MCF 10A (cell line): Measurements from ENCODE around the gene DPEP1. TPM values are rescaled to one million over a fixed set of nuclear protein-coding genes. Genes with fewer than 3 reads are reported as not detected.

Source experiments
- BruUV-seq: library from RNA; stranded (reverse); fragments of 400-500 nt; replicated peaks from 2 replicates; lab custom pipeline; 2021; lab: Mats Ljungman, UMichigan
- CTCF ChIA-PET: fragments of 300-600 bp; sonication (Branson Sonifier 250); formaldehyde crosslinking; extraction: SDS; loops from one replicate; lab custom pipeline; 2021; ENCODE audit warnings: antibody characterized with exemption, inconsistent platforms; lab: Yijun Ruan, JAX
- POLR2A ChIA-PET: fragments of 300-600, 350-650 bp; sonication (Branson Sonifier 250); formaldehyde crosslinking; extraction: SDS; loops from one replicate; lab custom pipeline; 2020; ENCODE audit warnings: antibody characterized with exemption, inconsistent platforms; lab: Yijun Ruan, JAX
- DNase-seq: peaks from one replicate; pipeline ENCODE4 v3.0.0-alpha.2; 2018; ENCODE audit not compliant: unreplicated experiment
- H3K27ac Mint-ChIP-seq: one replicate; pipeline ENCODE4 v1.8.0; 2022; ENCODE audit warnings: mild to moderate bottlenecking, low read depth, mixed read lengths; ENCODE audit not compliant: unreplicated experiment
- H3K27me3 Mint-ChIP-seq: one replicate; pipeline ENCODE4 v1.8.0; 2022; ENCODE audit warnings: mixed read lengths; ENCODE audit not compliant: insufficient read depth, unreplicated experiment
- H3K36me3 Mint-ChIP-seq: one replicate; pipeline ENCODE4 v1.8.0; 2022; ENCODE audit warnings: mild to moderate bottlenecking, moderate library complexity, mixed read lengths; ENCODE audit not compliant: insufficient read depth, unreplicated experiment
- H3K4me1 Mint-ChIP-seq: one replicate; pipeline ENCODE4 v1.8.0; 2022; ENCODE audit warnings: mixed read lengths; ENCODE audit not compliant: insufficient read depth, unreplicated experiment
- H3K4me3 Mint-ChIP-seq: one replicate; pipeline ENCODE4 v1.8.0; 2022; ENCODE audit warnings: mild to moderate bottlenecking, moderate library complexity, mixed read lengths; ENCODE audit not compliant: unreplicated experiment
- H3K9me3 Mint-ChIP-seq: one replicate; pipeline ENCODE4 v1.8.0; 2022; ENCODE audit warnings: mixed read lengths; ENCODE audit not compliant: unreplicated experiment
- CTCF ChIP-seq: fragments of 200-600 bp; IDR thresholded peaks from one replicate; pipeline ENCODE4 v1.8.0; 2022; ENCODE audit warnings: antibody characterized with exemption, mild to moderate bottlenecking; ENCODE audit not compliant: unreplicated experiment
- intact Hi-C: fragments of 100-400 bp; cut with micrococcal nuclease; formaldehyde crosslinking; loops from 2 replicates; pipeline ENCODE4 v1.14.1; 2022
- total RNA-seq: library from RNA; stranded (reverse); gene quantifications from 2 replicates; pipeline ENCODE4 v1.2.3, GENCODE V29; 2022

The DPEP1 gene
- total RNA-seq, 1 experiment from 2014 or later: 0.82 TPM

GRCh38 chr16:89600427-89600826, 13.0 kb upstream of the DPEP1 start:
- Mint-ChIP-seq H3K4me1 (peaks cover 14% of the 10 kb centered on the region), H3K36me3 (peaks cover 6% of the 10 kb centered on the region), H3K9me3 (no peaks in the 10 kb centered on the region), H3K27ac (no peak overlapping the region), H3K27me3 (no peaks in the 10 kb centered on the region), H3K4me3 (no peak overlapping the region)
- BruUV-seq: no TSS peak
- DNase-seq: no peak
- intact Hi-C loops: no loop called here
- CTCF ChIA-PET: interaction anchor here (0.7 to 2.4 kb wide), 5 partner anchors 15 to 262 kb away, joined by 3 to 18 read pairs (median 6); no protein-coding TSS in a partner anchor
- no peak for TF ChIP-seq CTCF
- POLR2A ChIA-PET: interaction anchor here (0.9 to 1.6 kb wide), 5 partner anchors 19 to 120 kb away, joined by 3 to 5 read pairs (median 4); partner anchors contain the start of gene VPS9D1

GRCh38 chr16:89600956-89601355, 12.5 kb upstream of the DPEP1 start:
- ChIA-PET POLR2A (interaction anchor here (0.6 to 2.1 kb wide), 6 partner anchors 12 to 846 kb away, joined by 3 to 5 read pairs (median 4); partner anchors contain the start of genes TCF25 and VPS9D1), CTCF (interaction anchor here (0.6 to 2.4 kb wide), 6 partner anchors 9 to 41 kb away, joined by 3 to 18 read pairs (median 5); no protein-coding TSS in a partner anchor)
- BruUV-seq: no TSS peak
- peaks cover 6% of the 10 kb centered on the region for H3K36me3 Mint-ChIP-seq
- H3K27ac Mint-ChIP-seq: no peak overlapping the region
- no peak for TF ChIP-seq CTCF
- H3K4me3 Mint-ChIP-seq: no peak overlapping the region
- peak; percentile 32 for DNase-seq
- intact Hi-C loops: no loop called here
- H3K27me3 Mint-ChIP-seq: no peaks in the 10 kb centered on the region
- peaks cover 14% of the 10 kb centered on the region for H3K4me1 Mint-ChIP-seq
- H3K9me3 Mint-ChIP-seq: no peaks in the 10 kb centered on the region

- CTCF ChIA-PET: interaction anchor here (0.7 to 1.4 kb wide), 6 partner anchors 10 to 53 kb away, joined by 3 to 5 read pairs (median 4); no protein-coding TSS in a partner anchor
- no peaks in the 10 kb centered on the region for H3K36me3 Mint-ChIP-seq
- no peaks in the 10 kb centered on the region for H3K9me3 Mint-ChIP-seq
- POLR2A ChIA-PET: interaction anchor here (0.5 to 2.1 kb wide), 13 partner anchors 13 to 430 kb away, joined by 3 to 8 read pairs (median 4); partner anchors contain the start of genes CDH15, CHMP1A, SPATA33 and TCF25
- H3K27ac Mint-ChIP-seq: no peak overlapping the region
- BruUV-seq: no TSS peak
- DNase-seq: no peak
- TF ChIP-seq CTCF: no peak
- intact Hi-C loops: loop anchor here (1.0 to 2.0 kb wide), 2 partner anchors 31 to 39 kb away; no protein-coding TSS in a partner anchor
- no peaks in the 10 kb centered on the region for H3K27me3 Mint-ChIP-seq
- H3K4me1 Mint-ChIP-seq: peaks cover 14% of the 10 kb centered on the region
- no peak overlapping the region for H3K4me3 Mint-ChIP-seq
Measured at GRCh38 chr16:89601906-89602272, 11.6 kb upstream of the DPEP1 start.

- POLR2A ChIA-PET: interaction anchor here (0.5 to 2.1 kb wide), 16 partner anchors 12 to 431 kb away, joined by 3 to 8 read pairs (median 4); partner anchors contain the start of genes CDH15, CDK10, CHMP1A and SPATA33
- H3K27ac Mint-ChIP-seq: no peak overlapping the region
Measured at GRCh38 chr16:89602273-89602951, 11.0 kb upstream of the DPEP1 start.

More at GRCh38 chr16:89602273-89602951, 11.0 kb upstream of the DPEP1 start:
- no peak overlapping the region for H3K4me3 Mint-ChIP-seq
- H3K9me3 Mint-ChIP-seq: no peaks in the 10 kb centered on the region
- H3K27me3 Mint-ChIP-seq: no peaks in the 10 kb centered on the region
- no peaks in the 10 kb centered on the region for H3K36me3 Mint-ChIP-seq
- H3K4me1 Mint-ChIP-seq: peaks cover 14% of the 10 kb centered on the region
- CTCF ChIA-PET: interaction anchor here (0.6 to 1.4 kb wide), 8 partner anchors 10 to 385 kb away, joined by 3 to 5 read pairs (median 4); no protein-coding TSS in a partner anchor
- no TSS peak for BruUV-seq
- DNase-seq: peak; percentile 84
- no peak for TF ChIP-seq CTCF
- intact Hi-C loops: loop anchor here (1.0 to 2.0 kb wide), 2 partner anchors 30 to 39 kb away; no protein-coding TSS in a partner anchor
